Neuronal stem cell (in vitro differentiated cells): ENCODE measurements around the gene RAD52.

Experiments
- DNase-seq: peaks from one replicate; pipeline ENCODE4 v3.0.0-alpha.2; 2013; ENCODE audit warnings: low spot score
- H2AFZ ChIP-seq: one replicate; pipeline ENCODE4 v1.6.1; 2013; ENCODE audit warnings: mild to moderate bottlenecking, low read length, inconsistent platforms
- H2AK5ac ChIP-seq: 2 replicates; pipeline ENCODE4 v1.6.1; 2013; ENCODE audit warnings: low read depth, mild to moderate bottlenecking, inconsistent platforms, low read length, moderate library complexity, mixed read lengths
- H2BK120ac ChIP-seq: 2 replicates; pipeline ENCODE4 v1.6.1; 2013; ENCODE audit warnings: low read depth, mild to moderate bottlenecking, inconsistent platforms, low read length, moderate library complexity, mixed read lengths
- H2BK12ac ChIP-seq: one replicate; pipeline ENCODE4 v1.6.1; 2013; ENCODE audit warnings: low read length, inconsistent platforms
- H2BK15ac ChIP-seq: 2 replicates; pipeline ENCODE4 v1.6.1; 2013; ENCODE audit warnings: mild to moderate bottlenecking, low read length, inconsistent platforms, mixed read lengths
- H2BK5ac ChIP-seq: one replicate; pipeline ENCODE4 v1.6.1; 2013; ENCODE audit warnings: inconsistent platforms, mild to moderate bottlenecking, low read length, moderate library complexity
- H3K14ac ChIP-seq: one replicate; pipeline ENCODE4 v1.6.1; 2013; ENCODE audit warnings: low read length, inconsistent platforms
- H3K18ac ChIP-seq: 2 replicates; pipeline ENCODE4 v1.6.1; 2013; ENCODE audit warnings: low read length, inconsistent platforms
- H3K23ac ChIP-seq: 2 replicates; pipeline ENCODE4 v1.6.1; 2013; ENCODE audit warnings: low read depth, mild to moderate bottlenecking, mixed read lengths, low read length, inconsistent platforms; ENCODE audit not compliant: poor library complexity
- H3K27ac ChIP-seq: replicated peaks from 3 replicates; pipeline ENCODE4 v1.5.1; 2013; ENCODE audit warnings: low read length, inconsistent platforms
- H3K27me3 ChIP-seq, 3 experiments: 2 replicates each; pipeline ENCODE4 v1.6.1; 2013; ENCODE audit warnings: low read length in 3 of 3, mild to moderate bottlenecking in 2 of 3, inconsistent platforms in 1 of 3, low read depth in 1 of 3, mixed read lengths in 1 of 3, moderate library complexity in 1 of 3; ENCODE audit not compliant: control insufficient read depth in 3 of 3, insufficient read depth in 3 of 3
- H3K36me3 ChIP-seq, 2 donors: replicated peaks in 1 of 2; 2 replicates each; pipeline ENCODE4 v1.6.1; 2013; ENCODE audit warnings: low read length in 2 of 2; ENCODE audit not compliant: control insufficient read depth in 2 of 2, insufficient read depth in 2 of 2
- H3K4ac ChIP-seq: 2 replicates; pipeline ENCODE4 v1.6.1; 2013; ENCODE audit warnings: inconsistent platforms, mild to moderate bottlenecking, low read length, moderate library complexity
- H3K4me1 ChIP-seq, 2 donors: 1 replicate in 1 of 2; 2 replicates in 1 of 2; pipeline ENCODE4 v1.6.1; 2013; ENCODE audit warnings: low read length in 2 of 2, low read depth in 1 of 2; ENCODE audit not compliant: control insufficient read depth in 2 of 2, insufficient read depth in 1 of 2
- H3K4me2 ChIP-seq: one replicate; pipeline ENCODE4 v1.6.1; 2013; ENCODE audit warnings: mild to moderate bottlenecking, low read length, inconsistent platforms; ENCODE audit not compliant: insufficient read depth, poor library complexity, severe bottlenecking
- H3K4me3 ChIP-seq, 2 donors: 2 replicates each; pipeline ENCODE4 v1.5.1; 2013; ENCODE audit warnings: low read length in 2 of 2, mild to moderate bottlenecking in 2 of 2, inconsistent platforms in 1 of 2, moderate library complexity in 1 of 2
- H3K79me1 ChIP-seq: one replicate; pipeline ENCODE4 v1.6.1; 2013; ENCODE audit warnings: low read depth, mild to moderate bottlenecking, inconsistent platforms, low read length, moderate library complexity
- H3K9ac ChIP-seq: one replicate; pipeline ENCODE4 v1.6.1; 2013; ENCODE audit warnings: mild to moderate bottlenecking, low read depth, low read length, inconsistent platforms; ENCODE audit not compliant: poor library complexity
- H3K9me3 ChIP-seq, 2 donors: replicated peaks in 1 of 2; 2 replicates each; pipeline versions ENCODE3 to v1.6.1; 2013; ENCODE audit warnings: low read length in 2 of 2, mild to moderate bottlenecking in 2 of 2, inconsistent platforms in 1 of 2, low read depth in 1 of 2, mixed read lengths in 1 of 2, moderate library complexity in 1 of 2; ENCODE audit not compliant: control insufficient read depth in 2 of 2, insufficient read depth in 1 of 2
- H4K8ac ChIP-seq: one replicate; pipeline ENCODE4 v1.6.1; 2013; ENCODE audit warnings: low read depth, mild to moderate bottlenecking, inconsistent platforms, low read length, moderate library complexity
- H4K91ac ChIP-seq: one replicate; pipeline ENCODE4 v1.6.1; 2013; ENCODE audit warnings: low read length, low read depth, mild to moderate bottlenecking, inconsistent platforms; ENCODE audit not compliant: poor library complexity
- WGBS, 2 donors: extraction: QIAGEN DNeasy Blood & Tissue Kit; methylation state at CpG; one replicate each; pipeline ENCODE4 v1.1.7; 2013; ENCODE audit warnings: missing lambda C conversion rate in 2 of 2, mixed read lengths in 1 of 2; ENCODE audit not compliant: insufficient read length in 2 of 2, insufficient replicate concordance in 1 of 2; ENCODE audit errors: extremely low coverage in 2 of 2; 5-methylcytosine and 5-hydroxymethylcytosine counted together

Gene RAD52

DNA sequence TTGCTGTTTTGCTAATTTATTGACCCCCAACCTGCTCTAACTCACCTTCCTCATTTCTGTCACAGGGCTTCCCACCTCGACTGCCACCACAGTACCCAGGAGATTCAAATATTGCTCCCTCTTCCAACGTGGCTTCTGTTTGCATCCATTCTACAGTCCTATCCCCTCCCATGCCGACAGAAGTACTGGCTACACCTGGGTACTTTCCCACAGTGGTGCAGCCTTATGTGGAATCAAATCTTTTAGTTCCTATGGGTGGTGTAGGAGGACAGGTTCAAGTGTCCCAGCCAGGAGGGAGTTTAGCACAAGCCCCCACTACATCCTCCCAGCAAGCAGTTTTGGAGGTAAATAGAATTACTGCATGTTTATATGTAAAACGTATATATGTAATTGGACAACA is 68.8 kb downstream of the RAD52 start:
- Histone ChIP-seq H3K27ac (no peak overlapping the region), H2AFZ (no peak overlapping the region), H4K91ac (no peak overlapping the region), H2BK15ac (no peak overlapping the region), H2BK12ac (no peak overlapping the region), H3K36me3 (peaks cover 33 to 98% of the 10 kb centered on the region in 2 donors), H2BK120ac (no peak overlapping the region), H4K8ac (no peak overlapping the region), H3K79me1 (no peaks in the 10 kb centered on the region), H3K18ac (no peak overlapping the region), H3K4me3 (no peak overlapping the region), H3K14ac (no peak overlapping the region), H3K9me3 (no peaks in the 10 kb centered on the region), H3K4me1 (no peaks in the 10 kb centered on the region), H3K4me2 (no peak overlapping the region), H3K4ac (no peak overlapping the region), H2BK5ac (no peak overlapping the region), H2AK5ac (no peak overlapping the region), H3K9ac (no peak overlapping the region), H3K27me3 (no peaks in the 10 kb centered on the region), H3K23ac (no peak overlapping the region)
- no peak for DNase-seq
- no CpG with 5 or more reads among the region's 4 CpGs for WGBS, 2 donors

DNA sequence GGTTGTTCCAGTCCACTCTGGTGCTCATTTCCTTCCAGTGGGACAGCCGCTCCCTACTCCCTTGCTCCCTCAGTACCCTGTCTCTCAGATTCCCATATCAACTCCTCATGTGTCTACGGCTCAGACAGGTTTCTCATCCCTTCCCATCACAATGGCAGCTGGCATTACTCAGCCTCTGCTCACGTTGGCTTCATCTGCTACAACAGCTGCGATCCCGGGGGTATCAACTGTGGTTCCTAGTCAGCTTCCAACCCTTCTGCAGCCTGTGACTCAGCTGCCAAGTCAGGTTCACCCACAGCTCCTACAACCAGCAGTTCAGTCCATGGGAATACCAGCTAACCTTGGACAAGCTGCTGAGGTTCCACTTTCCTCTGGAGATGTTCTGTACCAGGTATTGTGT is 69.9 kb downstream of the RAD52 start:
- Histone ChIP-seq H2AFZ (no peak overlapping the region), H3K9me3 (no peaks in the 10 kb centered on the region), H2BK12ac (no peak overlapping the region), H2AK5ac (no peak overlapping the region), H3K4me2 (no peak overlapping the region), H4K8ac (no peak overlapping the region), H3K23ac (no peak overlapping the region), H3K9ac (no peak overlapping the region), H2BK15ac (no peak overlapping the region), H3K36me3 (peaks cover 23 to 98% of the 10 kb centered on the region in 2 donors), H2BK120ac (no peak overlapping the region), H3K79me1 (no peaks in the 10 kb centered on the region), H3K27ac (no peak overlapping the region), H3K14ac (no peak overlapping the region), H3K4me3 (no peak overlapping the region), H3K18ac (no peak overlapping the region), H3K27me3 (no peaks in the 10 kb centered on the region), H3K4me1 (no peaks in the 10 kb centered on the region), H2BK5ac (no peak overlapping the region), H4K91ac (no peak overlapping the region), H3K4ac (no peak overlapping the region)
- no CpG with 5 or more reads among the region's 5 CpGs for WGBS, 2 donors
- no peak for DNase-seq

DNA sequence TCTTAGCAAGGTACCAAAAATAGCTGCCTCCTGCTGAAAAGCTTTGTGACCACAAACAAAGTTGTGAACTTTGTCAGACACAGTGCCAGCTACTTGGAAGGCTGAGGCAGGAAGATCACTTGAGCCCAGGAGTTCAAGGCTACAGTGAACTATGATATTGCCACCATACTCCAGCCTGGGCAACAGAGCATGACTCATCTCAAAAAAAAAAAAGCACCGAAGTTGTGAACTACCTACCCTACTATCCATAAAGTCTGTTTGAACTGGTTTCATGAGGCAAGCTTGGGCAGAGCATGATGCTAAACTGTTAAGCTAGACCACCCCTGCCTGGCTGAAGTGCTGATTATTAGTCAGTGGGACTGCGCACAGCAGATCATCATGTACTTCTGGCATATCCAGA is 75.5 kb downstream of the RAD52 start:
- Histone ChIP-seq H3K18ac (no peak overlapping the region), H3K4ac (no peak overlapping the region), H3K14ac (no peak overlapping the region), H2AK5ac (no peak overlapping the region), H3K79me1 (no peaks in the 10 kb centered on the region), H4K91ac (no peak overlapping the region), H3K9me3 (no peaks in the 10 kb centered on the region), H2BK120ac (no peak overlapping the region), H2BK15ac (no peak overlapping the region), H3K27me3 (no peaks in the 10 kb centered on the region), H2AFZ (no peak overlapping the region), H3K4me2 (no peak overlapping the region), H4K8ac (no peak overlapping the region), H3K4me1 (no peaks in the 10 kb centered on the region), H3K4me3 (no peak overlapping the region), H3K9ac (no peak overlapping the region), H3K36me3 (peaks cover 8 to 98% of the 10 kb centered on the region in 2 donors), H3K27ac (no peak overlapping the region), H2BK5ac (no peak overlapping the region), H3K23ac (no peak overlapping the region), H2BK12ac (no peak overlapping the region)
- DNase-seq, result no peak
- no CpG with 5 or more reads among the region's 2 CpGs for WGBS, 2 donors

DNA sequence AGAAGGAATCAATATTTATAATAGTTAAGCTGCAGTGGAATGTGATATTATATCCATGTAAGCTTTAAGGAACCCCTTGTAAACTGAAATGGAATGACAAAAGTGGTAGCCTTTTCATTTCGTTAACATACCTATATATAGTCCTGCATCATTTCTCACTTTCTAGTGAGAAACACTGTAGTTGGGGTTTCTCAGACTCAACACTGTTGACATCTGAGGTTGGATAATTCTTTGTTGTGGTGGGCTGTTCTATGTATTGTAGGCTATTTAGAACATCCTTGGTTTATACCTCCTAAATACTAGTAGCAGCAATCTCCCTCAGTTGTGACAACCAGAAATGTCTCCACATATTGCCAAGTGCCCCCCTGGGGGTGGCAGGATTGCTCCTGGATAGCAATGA is 79.1 kb downstream of the RAD52 start:
- Histone ChIP-seq H3K4me3 (no peak overlapping the region), H3K18ac (no peak overlapping the region), H2BK15ac (no peak overlapping the region), H2BK5ac (no peak overlapping the region), H3K14ac (no peak overlapping the region), H3K23ac (no peak overlapping the region), H4K91ac (no peak overlapping the region), H2BK12ac (no peak overlapping the region), H3K27me3 (no peaks in the 10 kb centered on the region), H3K9ac (no peak overlapping the region), H3K4me1 (no peaks in the 10 kb centered on the region), H2AK5ac (no peak overlapping the region), H3K4ac (no peak overlapping the region), H3K79me1 (no peaks in the 10 kb centered on the region), H3K36me3 (peaks cover 14 to 100% of the 10 kb centered on the region in 2 donors), H2AFZ (no peak overlapping the region), H3K4me2 (no peak overlapping the region), H3K9me3 (no peaks in the 10 kb centered on the region), H2BK120ac (no peak overlapping the region), H4K8ac (no peak overlapping the region), H3K27ac (no peak overlapping the region)
- no peak for DNase-seq
- WGBS, 2 donors, result no CpG with 5 or more reads among the region's 1 CpG
